Esophagus squamous epithelium (tissue), 5 donors: ENCODE measurements around the gene DAB2IP. TPM values are rescaled to one million over a fixed set of nuclear protein-coding genes. Genes with fewer than 3 reads are reported as not detected.

Source experiments
- DNase-seq: peaks from one replicate; lab custom pipeline; 2025; lab: John Stamatoyannopoulos, UW
- H3K27ac ChIP-seq, 4 donors: fragments of 200-600 bp; sonication (generic); one replicate each; pipeline ENCODE4 v1.5.1; 2016 to 2019; ENCODE audit warnings: mild to moderate bottlenecking in 1 of 4
- H3K27me3 ChIP-seq, 4 donors: fragments of 200-600 bp; sonication (generic); 1 replicate in 3 of 4; 2 replicates in 1 of 4; pipeline versions ENCODE4 v1.5.1 to v1.6.0; 2017 to 2021; ENCODE audit warnings: antibody characterized with exemption in 1 of 4
- H3K36me3 ChIP-seq, 3 donors: fragments of 200-600 bp; sonication (generic); one replicate each; pipeline ENCODE4 v1.5.1; 2016 to 2019
- H3K4me1 ChIP-seq, 3 donors: fragments of 200-600 bp; sonication (generic); one replicate each; pipeline ENCODE4 v1.5.1; 2017 to 2019
- H3K4me3 ChIP-seq, 4 donors: fragments of 200-600 bp; sonication (generic); 1 replicate in 3 of 4; 2 replicates in 1 of 4; pipeline ENCODE4 v1.5.1; 2016 to 2019; ENCODE audit warnings: mild to moderate bottlenecking in 2 of 4, moderate library complexity in 1 of 4
- H3K9me3 ChIP-seq, 3 donors: fragments of 200-600 bp; sonication (generic); one replicate each; pipeline ENCODE4 v1.5.1; 2016 to 2019
- POLR2A ChIP-seq, 4 donors: fragments of 450-650 bp; IDR thresholded peaks; one replicate each; pipeline ENCODE4 v1.6.1; 2017; ENCODE audit warnings: antibody characterized with exemption in 4 of 4, mild to moderate bottlenecking in 4 of 4, moderate library complexity in 3 of 4
- WGBS, 2 donors: methylation state at CpG; one replicate each; pipeline ENCODE4 v1.1.5; 2018; 5-methylcytosine and 5-hydroxymethylcytosine counted together
- intact Hi-C: fragments of 100-400 bp; cut with DNase I; formaldehyde crosslinking; loops from one replicate; pipeline ENCODE4 v1.15.0; 2022
- total RNA-seq, 4 donors: library from RNA; depleted of rRNA; stranded (reverse); fragments of >200 nt; gene quantifications; one replicate each; pipeline ENCODE4 v1.1.0, GENCODE V29; 2016
- TF ChIP-seq, protein P1 (sequence below), 6 experiments: fragments of 450-650 bp in 4 of 6; fragments of 200-600 bp in 2 of 6; sonication (generic) in 2 of 6; IDR thresholded peaks; one replicate each; pipeline ENCODE4 v1.5.1; 2016 to 2019; ENCODE audit warnings: antibody characterized with exemption in 6 of 6, mild to moderate bottlenecking in 4 of 6, moderate library complexity in 4 of 6
- donor health status: DM: yes; HTN: yes; CAD: no.

The DAB2IP gene
- total RNA-seq, 4 donors from 2014 or later = 28.3 to 48.8 (median 38.1) TPM

DNA sequence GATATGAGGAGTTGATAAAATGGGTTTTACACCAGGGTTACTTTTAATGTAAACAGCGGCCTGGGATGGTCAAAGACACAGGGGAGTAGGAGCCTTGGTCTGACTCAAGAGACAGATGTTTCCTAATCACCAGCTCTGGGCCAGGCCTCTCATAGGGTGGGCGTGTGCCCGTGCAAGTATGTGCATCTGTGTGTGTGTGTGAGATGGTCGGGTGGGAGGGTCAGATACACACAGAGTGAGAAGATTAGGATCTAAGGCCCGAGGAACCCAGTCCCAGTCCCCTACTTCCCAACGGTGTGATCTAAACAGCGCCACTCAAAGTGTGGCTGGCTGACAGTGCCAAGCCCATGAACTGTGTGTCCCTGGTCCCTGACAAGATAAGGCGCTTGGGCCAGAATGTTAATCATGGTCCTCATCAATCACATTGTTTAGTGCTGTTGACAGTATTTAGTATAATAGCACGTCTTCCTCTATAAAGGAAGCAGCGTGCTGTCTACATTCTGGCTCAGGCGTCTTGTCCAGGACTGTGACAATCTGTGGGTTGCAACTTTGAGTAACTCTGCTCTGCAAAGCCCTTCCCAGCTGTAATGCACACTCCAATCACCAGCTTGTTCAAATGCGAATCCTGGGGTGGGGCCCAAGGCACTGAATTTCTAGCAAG, 173.7 kb downstream of the DAB2IP start:
- no peaks in the 10 kb centered on the region for H3K9me3 ChIP-seq
- H3K4me1 ChIP-seq = peaks cover 0 to 6% (median 0%) of the 10 kb centered on the region in 3 donors
- no peak for DNase-seq
- intact Hi-C loops = no loop called here
- H3K4me3 ChIP-seq = no peak overlapping the region
- no peaks in the 10 kb centered on the region for H3K27me3 ChIP-seq
- no peak overlapping the region for H3K27ac ChIP-seq
- WGBS, 2 donors = 73 to 74% methylated on average over 8 to 10 of the region's 12 CpGs
- TF ChIP-seq POLR2A (IDR thresholded peaks at IDR 0.05) = no peak
- H3K36me3 ChIP-seq = no peaks in the 10 kb centered on the region

DNA sequence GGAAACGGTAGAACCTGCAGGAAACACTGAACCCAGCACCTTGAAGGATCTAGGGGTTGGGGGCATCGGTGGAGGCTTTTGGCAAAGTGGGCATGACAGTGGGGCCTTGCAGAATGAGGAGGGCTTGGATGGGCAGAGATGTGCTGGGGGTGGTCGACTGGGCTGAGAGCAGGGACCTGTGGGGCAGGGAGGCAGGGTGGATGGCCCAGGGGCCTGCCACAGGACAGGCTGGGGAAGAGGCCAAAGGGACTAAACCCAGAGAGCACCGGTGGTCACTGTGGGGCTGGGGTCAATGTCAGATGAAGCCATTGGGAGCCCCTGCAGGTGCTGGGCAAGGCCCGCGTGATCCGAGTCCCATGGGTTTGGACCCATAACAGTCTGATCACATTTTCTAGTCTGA, 175.3 kb downstream of the DAB2IP start:
- H3K36me3 ChIP-seq = no peaks in the 10 kb centered on the region
- WGBS, 2 donors = 91 to 97% methylated on average over 5 to 7 of the region's 7 CpGs
- no peak overlapping the region for H3K4me3 ChIP-seq
- peaks cover 0 to 4% (median 0%) of the 10 kb centered on the region in 3 donors for H3K4me1 ChIP-seq
- TF ChIP-seq, protein P1, sequence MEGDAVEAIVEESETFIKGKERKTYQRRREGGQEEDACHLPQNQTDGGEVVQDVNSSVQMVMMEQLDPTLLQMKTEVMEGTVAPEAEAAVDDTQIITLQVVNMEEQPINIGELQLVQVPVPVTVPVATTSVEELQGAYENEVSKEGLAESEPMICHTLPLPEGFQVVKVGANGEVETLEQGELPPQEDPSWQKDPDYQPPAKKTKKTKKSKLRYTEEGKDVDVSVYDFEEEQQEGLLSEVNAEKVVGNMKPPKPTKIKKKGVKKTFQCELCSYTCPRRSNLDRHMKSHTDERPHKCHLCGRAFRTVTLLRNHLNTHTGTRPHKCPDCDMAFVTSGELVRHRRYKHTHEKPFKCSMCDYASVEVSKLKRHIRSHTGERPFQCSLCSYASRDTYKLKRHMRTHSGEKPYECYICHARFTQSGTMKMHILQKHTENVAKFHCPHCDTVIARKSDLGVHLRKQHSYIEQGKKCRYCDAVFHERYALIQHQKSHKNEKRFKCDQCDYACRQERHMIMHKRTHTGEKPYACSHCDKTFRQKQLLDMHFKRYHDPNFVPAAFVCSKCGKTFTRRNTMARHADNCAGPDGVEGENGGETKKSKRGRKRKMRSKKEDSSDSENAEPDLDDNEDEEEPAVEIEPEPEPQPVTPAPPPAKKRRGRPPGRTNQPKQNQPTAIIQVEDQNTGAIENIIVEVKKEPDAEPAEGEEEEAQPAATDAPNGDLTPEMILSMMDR (IDR thresholded peaks at IDR 0.05) = no peak
- no peak for TF ChIP-seq POLR2A (IDR thresholded peaks at IDR 0.05)
- H3K27me3 ChIP-seq = no peaks in the 10 kb centered on the region
- no peaks in the 10 kb centered on the region for H3K9me3 ChIP-seq
- intact Hi-C loops = no loop called here
- no peak for DNase-seq
- no peak overlapping the region for H3K27ac ChIP-seq

GRCh38 chr9:121827251-121827967, 176.0 kb downstream of the DAB2IP start:
- no peak overlapping the region for H3K27ac ChIP-seq
- intact Hi-C loops = no loop called here
- 92 to 94% methylated on average over 6 to 14 of the region's 17 CpGs for WGBS, 2 donors
- no peak overlapping the region for H3K4me3 ChIP-seq
- H3K36me3 ChIP-seq = no peaks in the 10 kb centered on the region
- H3K4me1 ChIP-seq = peaks cover 0 to 1% (median 0%) of the 10 kb centered on the region in 3 donors
- TF ChIP-seq, protein P1 (IDR thresholded peaks at IDR 0.05) = no peak
- TF ChIP-seq POLR2A (IDR thresholded peaks at IDR 0.05) = no peak
- H3K9me3 ChIP-seq = no peaks in the 10 kb centered on the region
- H3K27me3 ChIP-seq = no peaks in the 10 kb centered on the region
- no peak for DNase-seq

- Histone ChIP-seq H3K4me3 (no peak overlapping the region), H3K27ac (no peak overlapping the region), H3K9me3 (no peaks in the 10 kb centered on the region), H3K4me1 (no peaks in the 10 kb centered on the region), H3K27me3 (no peaks in the 10 kb centered on the region), H3K36me3 (no peaks in the 10 kb centered on the region)
- TF ChIP-seq, protein P1 (IDR thresholded peaks at IDR 0.05) = no peak
- no peak for TF ChIP-seq POLR2A (IDR thresholded peaks at IDR 0.05)
- intact Hi-C loops = no loop called here
- DNase-seq = no peak
- 84 to 94% methylated on average over 2 of the region's 3 CpGs for WGBS, 2 donors
Measured at GRCh38 chr9:121830441-121831140, 179.2 kb downstream of the DAB2IP start.

DNA sequence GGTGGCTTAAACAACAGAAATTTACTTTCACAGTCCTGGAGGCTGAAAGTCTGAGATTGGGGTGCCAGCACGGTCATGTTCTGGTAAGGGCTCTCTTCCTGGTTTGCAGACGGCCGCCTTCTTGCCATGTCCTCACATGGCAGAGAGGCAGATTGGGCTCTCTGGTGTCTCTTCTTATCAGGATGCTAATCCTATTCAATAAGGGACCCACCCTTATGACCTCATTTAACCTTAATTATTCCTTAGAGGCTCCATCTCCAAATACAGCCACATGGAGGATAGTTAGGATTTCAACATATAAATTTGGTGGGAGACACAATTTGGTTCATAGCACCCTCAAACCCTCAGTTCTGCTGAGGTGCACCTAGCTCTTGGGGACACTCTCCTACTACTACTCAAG, 180.4 kb downstream of the DAB2IP start:
- intact Hi-C loops = no loop called here
- Histone ChIP-seq H3K27me3 (no peaks in the 10 kb centered on the region), H3K36me3 (no peaks in the 10 kb centered on the region), H3K27ac (no peak overlapping the region), H3K9me3 (no peaks in the 10 kb centered on the region), H3K4me3 (no peak overlapping the region), H3K4me1 (no peaks in the 10 kb centered on the region)
- no peak for DNase-seq
- TF ChIP-seq POLR2A (IDR thresholded peaks at IDR 0.05) = no peak
- 88 to 96% methylated on average over 2 to 3 of the region's 3 CpGs for WGBS, 2 donors

DNA sequence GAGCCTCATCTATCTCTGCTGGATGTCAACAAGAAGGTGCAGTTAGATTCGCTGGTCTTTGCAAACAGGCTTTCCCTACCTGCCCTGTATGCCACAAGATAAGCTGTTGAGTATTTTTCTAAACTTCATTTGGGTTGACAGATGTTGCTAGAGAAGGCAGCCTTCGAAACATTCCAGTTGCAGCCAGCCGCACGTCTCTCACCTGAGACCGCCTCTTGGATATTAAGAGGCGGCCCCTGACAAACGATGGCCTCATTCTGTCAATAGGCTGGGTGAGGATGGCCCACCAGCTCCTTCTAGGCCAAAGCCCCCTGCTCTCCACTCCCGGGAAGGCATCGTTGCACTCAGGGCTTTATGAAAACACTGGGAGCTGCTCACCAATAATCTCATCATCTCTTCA, 181.6 kb downstream of the DAB2IP start:
- DNase-seq = no peak
- Histone ChIP-seq H3K9me3 (no peaks in the 10 kb centered on the region), H3K36me3 (no peaks in the 10 kb centered on the region), H3K27me3 (no peaks in the 10 kb centered on the region), H3K4me1 (no peaks in the 10 kb centered on the region), H3K4me3 (no peak overlapping the region), H3K27ac (no peak overlapping the region)
- WGBS, 2 donors = 93 to 99% methylated on average over 4 to 9 of the region's 9 CpGs
- TF ChIP-seq, protein P1 (IDR thresholded peaks at IDR 0.05) = no peak
- TF ChIP-seq POLR2A (IDR thresholded peaks at IDR 0.05) = no peak
- intact Hi-C loops = no loop called here
